T follicular helper cell (primary cell): ENCODE results near the gene VTCN1.
"Not testable (repeated sequence)": the region's sequence is repeated elsewhere in the genome, so short reads cannot be mapped to it uniquely, and the experiment has no call there.

ENCODE experiments used
- DNase-seq: peaks from one replicate; pipeline ENCODE4 v3.0.0-alpha.2; 2020; ENCODE audit warnings: low read depth
- total RNA-seq, 2 experiments: gene quantifications; one replicate each; lab custom pipeline; 2026; lab: John Stamatoyannopoulos, UW

VTCN1 gene
- total RNA-seq = 0 reads per million in 2 experiments

GRCh38 chr1:117210831-117211261, at the start of gene VTCN1:
Gene VTCN1 (minus strand): TSS chr1:117210927. CDS start chr1:117210855, 72 bp downstream.
- DNase-seq = no peak

- no peak for DNase-seq
Measured at GRCh38 chr1:117258791-117259190, 48.1 kb upstream of the VTCN1 start.

- DNase-seq = not testable (repeated sequence)
Measured at GRCh38 chr1:117258075-117258474, 47.3 kb upstream of the VTCN1 start.

GRCh38 chr1:117257291-117257690, 46.6 kb upstream of the VTCN1 start:
- DNase-seq = no peak

- DNase-seq = no peak
Measured at GRCh38 chr1:117250061-117250606, 39.4 kb upstream of the VTCN1 start.

GRCh38 chr1:117244971-117245370, 34.2 kb upstream of the VTCN1 start:
- no peak for DNase-seq

- DNase-seq = no peak
Measured at GRCh38 chr1:117244306-117244705, 33.6 kb upstream of the VTCN1 start.

- no peak for DNase-seq
Measured at GRCh38 chr1:117241512-117241911, 30.8 kb upstream of the VTCN1 start.

- no peak for DNase-seq
Measured at GRCh38 chr1:117240547-117240946, 29.8 kb upstream of the VTCN1 start.

GRCh38 chr1:117239467-117239866, 28.7 kb upstream of the VTCN1 start:
- no peak for DNase-seq

GRCh38 chr1:117237726-117238381, 27.1 kb upstream of the VTCN1 start:
- no peak for DNase-seq

GRCh38 chr1:117235863-117236465, 25.2 kb upstream of the VTCN1 start:
- no peak for DNase-seq

GRCh38 chr1:117232531-117232930, 21.8 kb upstream of the VTCN1 start:
- DNase-seq = no peak

- DNase-seq = no peak
Measured at GRCh38 chr1:117231748-117232373, 21.1 kb upstream of the VTCN1 start.

- no peak for DNase-seq
Measured at GRCh38 chr1:117231312-117231711, 20.6 kb upstream of the VTCN1 start.

GRCh38 chr1:117229217-117229616, 18.5 kb upstream of the VTCN1 start:
- no peak for DNase-seq

- no peak for DNase-seq
Measured at GRCh38 chr1:117225931-117226330, 15.2 kb upstream of the VTCN1 start.

- no peak for DNase-seq
Measured at GRCh38 chr1:117216718-117217117, 6.0 kb upstream of the VTCN1 start.

GRCh38 chr1:117215733-117216462, 5.2 kb upstream of the VTCN1 start:
- DNase-seq = no peak

GRCh38 chr1:117215019-117215418, 4.3 kb upstream of the VTCN1 start:
- DNase-seq = no peak

- DNase-seq = no peak
Measured at GRCh38 chr1:117213046-117213445, 2.3 kb upstream of the VTCN1 start.

- DNase-seq = no peak
Measured at GRCh38 chr1:117210386-117210785, 341 bp downstream of the VTCN1 start.
